Kidney epithelial cell (primary cell): ENCODE results near the gene CUTA. TPM values are rescaled to one million over a fixed set of nuclear protein-coding genes. Genes with fewer than 3 reads are reported as not detected.

ENCODE experiments used
- DNase-seq: peaks from one replicate; pipeline ENCODE4 v3.0.0-alpha.2; 2010; ENCODE audit warnings: low read depth
- H3K27me3 ChIP-seq: 2 replicates; pipeline ENCODE4 v1.6.0; 2011; ENCODE audit warnings: low read length; ENCODE audit not compliant: control insufficient read depth, insufficient read depth
- H3K36me3 ChIP-seq: 2 replicates; pipeline ENCODE4 v1.5.1; 2011; ENCODE audit warnings: low read length; ENCODE audit not compliant: control insufficient read depth, insufficient read depth
- H3K4me3 ChIP-seq: 2 replicates; pipeline ENCODE4 v1.5.1; 2011; ENCODE audit warnings: low read depth, mild to moderate bottlenecking, control low read depth, low read length
- total RNA-seq: library from RNA; depleted of rRNA; stranded (reverse); fragments of >200 nt; gene quantifications from 2 replicates; pipeline ENCODE4 v1.2.3, GENCODE V29; 2015
- TF ChIP-seq, protein P1 (sequence below): IDR thresholded peaks from 2 replicates; pipeline ENCODE4 v1.5.1; 2011; ENCODE audit warnings: mild to moderate bottlenecking, moderate library complexity, low read length, control low read depth, inconsistent platforms; ENCODE audit not compliant: insufficient read depth, poor library complexity, severe bottlenecking

Gene CUTA
- total RNA-seq, 1 donor from 2014 or later, result 226 TPM

- Histone ChIP-seq H3K4me3 (peak overlapping the region; percentile 56), H3K36me3 (no peaks in the 10 kb centered on the region), H3K27me3 (no peaks in the 10 kb centered on the region)
- DNase-seq, result no peak
- TF ChIP-seq, protein P1, sequence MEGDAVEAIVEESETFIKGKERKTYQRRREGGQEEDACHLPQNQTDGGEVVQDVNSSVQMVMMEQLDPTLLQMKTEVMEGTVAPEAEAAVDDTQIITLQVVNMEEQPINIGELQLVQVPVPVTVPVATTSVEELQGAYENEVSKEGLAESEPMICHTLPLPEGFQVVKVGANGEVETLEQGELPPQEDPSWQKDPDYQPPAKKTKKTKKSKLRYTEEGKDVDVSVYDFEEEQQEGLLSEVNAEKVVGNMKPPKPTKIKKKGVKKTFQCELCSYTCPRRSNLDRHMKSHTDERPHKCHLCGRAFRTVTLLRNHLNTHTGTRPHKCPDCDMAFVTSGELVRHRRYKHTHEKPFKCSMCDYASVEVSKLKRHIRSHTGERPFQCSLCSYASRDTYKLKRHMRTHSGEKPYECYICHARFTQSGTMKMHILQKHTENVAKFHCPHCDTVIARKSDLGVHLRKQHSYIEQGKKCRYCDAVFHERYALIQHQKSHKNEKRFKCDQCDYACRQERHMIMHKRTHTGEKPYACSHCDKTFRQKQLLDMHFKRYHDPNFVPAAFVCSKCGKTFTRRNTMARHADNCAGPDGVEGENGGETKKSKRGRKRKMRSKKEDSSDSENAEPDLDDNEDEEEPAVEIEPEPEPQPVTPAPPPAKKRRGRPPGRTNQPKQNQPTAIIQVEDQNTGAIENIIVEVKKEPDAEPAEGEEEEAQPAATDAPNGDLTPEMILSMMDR, result peak; percentile 27
Measured at GRCh38 chr6:33428224-33428965, 10.5 kb upstream of the CUTA start.

DNA sequence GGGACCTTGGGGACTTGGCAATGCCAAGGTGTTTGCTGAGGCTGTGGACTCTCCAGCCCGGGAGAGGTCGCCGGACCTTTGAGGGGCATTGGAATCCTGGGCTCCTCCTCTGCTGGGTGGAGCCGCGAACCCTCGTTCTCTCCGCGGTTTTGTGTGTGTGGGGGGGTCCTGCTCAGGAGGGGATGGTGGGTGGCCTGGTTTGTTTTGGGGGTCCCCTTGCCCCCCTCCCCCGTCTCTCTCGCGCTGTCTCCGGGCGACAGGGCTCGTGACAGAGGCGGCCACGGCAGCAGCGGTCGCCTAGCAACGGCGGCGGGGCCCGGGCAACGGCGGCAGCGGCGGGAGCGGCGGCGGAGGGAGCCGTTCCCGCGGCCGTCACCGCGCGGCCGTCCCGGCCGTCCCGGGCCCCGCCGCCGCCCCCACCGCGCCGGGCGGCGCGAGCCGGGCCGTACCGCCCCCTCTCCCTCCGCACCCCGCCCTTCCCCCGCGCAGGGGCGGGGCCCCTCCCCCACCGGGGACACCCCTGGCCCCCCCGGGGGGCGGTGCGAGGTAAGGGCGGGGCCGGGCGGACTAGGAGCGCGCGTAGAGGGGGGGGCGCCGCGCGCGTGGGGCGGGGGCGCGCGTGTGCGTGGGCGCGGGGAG lies 9.8 kb upstream of the CUTA start:
- Histone ChIP-seq H3K36me3 (no peaks in the 10 kb centered on the region), H3K27me3 (no peaks in the 10 kb centered on the region), H3K4me3 (peak overlapping the region; percentile 56)
- TF ChIP-seq, protein P1, result peak; percentile 19
- no peak for DNase-seq

DNA sequence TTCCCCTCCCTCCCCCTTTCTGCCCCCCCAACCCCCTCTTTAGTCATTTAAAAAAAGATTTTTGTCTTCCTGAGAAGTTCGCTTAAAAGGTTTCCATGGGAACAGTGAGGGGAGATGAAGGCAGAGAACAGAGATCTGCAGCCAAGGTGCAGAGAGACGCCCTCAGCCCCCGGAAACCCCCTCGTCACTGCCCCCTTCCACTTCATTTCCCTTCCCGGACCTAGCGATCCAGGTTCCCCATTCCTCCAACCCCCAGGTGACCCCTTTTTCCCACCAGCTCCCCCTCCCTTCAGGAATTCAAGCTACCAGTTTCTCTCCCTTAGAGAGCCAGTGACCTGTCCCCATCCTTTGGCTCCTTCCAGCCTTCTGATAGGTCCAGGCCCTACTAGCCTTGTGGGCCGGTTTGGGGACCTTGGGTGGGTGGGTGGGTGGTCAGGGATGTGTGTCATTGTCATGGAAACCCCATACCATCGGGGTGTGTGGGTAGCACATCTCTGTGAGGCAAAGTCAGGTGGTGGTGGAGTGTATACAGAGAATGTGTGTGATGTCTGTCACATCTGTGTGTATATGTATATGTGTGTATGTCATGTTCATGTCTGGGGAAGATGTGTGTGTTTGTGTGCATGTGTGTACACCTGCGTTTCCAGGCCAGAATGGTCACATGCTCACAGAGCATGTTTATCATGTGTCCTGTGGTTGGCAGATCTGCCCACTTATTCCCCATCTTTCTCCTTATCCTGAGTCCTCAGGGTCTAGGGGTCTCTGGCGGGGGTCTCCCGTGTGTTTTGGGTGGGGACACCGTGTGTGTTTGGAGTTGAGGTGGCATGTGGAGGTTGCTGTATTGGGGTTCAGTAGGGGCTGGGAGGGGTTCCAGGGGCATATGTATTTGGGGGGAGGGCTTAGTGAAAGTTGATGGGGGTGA lies 8.9 kb upstream of the CUTA start:
- Histone ChIP-seq H3K27me3 (no peaks in the 10 kb centered on the region), H3K36me3 (no peaks in the 10 kb centered on the region), H3K4me3 (peak overlapping the region; percentile 59)
- no peak for DNase-seq
- TF ChIP-seq, protein P1, result no peak

GRCh38 chr6:33425668-33426577 lies 8.0 kb upstream of the CUTA start:
- TF ChIP-seq, protein P1, result peak; percentile 70
- no peaks in the 10 kb centered on the region for H3K27me3 ChIP-seq
- no peak for DNase-seq
- H3K4me3 ChIP-seq, result peak overlapping the region; percentile 59
- H3K36me3 ChIP-seq, result no peaks in the 10 kb centered on the region
